ENCODE measurements around the gene CPXM2. TPM values are rescaled to one million over a fixed set of nuclear protein-coding genes. Genes with fewer than 3 reads are reported as not detected.

CPXM2 gene
- polyA plus RNA-seq, 1 donor (not counting 4 experiments of a cell fraction or from before 2014, with no cell fraction given): 0.03 TPM

GRCh38 chr10:123897146-123897545 lies 5.5 kb upstream of the CPXM2 start:
- peak; percentile 25 to 60 (median 36) for TF ChIP-seq CTCF (optimal IDR thresholded peaks at IDR 0.05 in 1 of 3, IDR thresholded peaks at IDR 0.05 in 1 of 3, conservative IDR thresholded peaks at IDR 0.05 in 1 of 3; ENCODE audit: extremely low read depth in 1 of 3, insufficient read depth in 2 of 3, low read length in 3 of 3)
- no peak for TF ChIP-seq EZH2 (IDR thresholded peaks at IDR 0.05; ENCODE audit: low read length)
- no peak overlapping the region for H3K4me2 ChIP-seq (ENCODE audit: control insufficient read depth, extremely low read depth, insufficient read depth, low read depth, low read length)
- no peaks in the 10 kb centered on the region for H4K20me1 ChIP-seq (ENCODE audit: control insufficient read depth, extremely low read depth, insufficient read depth, low read length)
- DNase-seq (ENCODE audit: low read depth, low spot score) (no peak), FAIRE-seq (no peak)
- no peaks in the 10 kb centered on the region for H3K4me1 ChIP-seq (ENCODE audit: control insufficient read depth, extremely low read depth, insufficient read depth, low read length)
- H3K9me3 ChIP-seq (ENCODE audit: control insufficient read depth, low read depth, low read length): no peaks in the 10 kb centered on the region
- no peaks in the 10 kb centered on the region for H3K36me3 ChIP-seq (ENCODE audit: control insufficient read depth in 2 of 2, extremely low read depth in 1 of 2, insufficient read depth in 2 of 2, low read length in 2 of 2)
- no peaks in the 10 kb centered on the region for H3K9me1 ChIP-seq (ENCODE audit: control insufficient read depth, extremely low read depth, insufficient read depth, low read length)
- H3K27ac ChIP-seq (ENCODE audit: control insufficient read depth, insufficient read depth, low read length): no peak overlapping the region
- H3K79me2 ChIP-seq (ENCODE audit: control insufficient read depth, insufficient read depth, low read length): no peaks in the 10 kb centered on the region
- H3K4me3 ChIP-seq (ENCODE audit: control insufficient read depth in 2 of 3, extremely low read depth in 1 of 3, insufficient read depth in 2 of 3, low read depth in 1 of 3, low read length in 3 of 3): no peak overlapping the region
- dilution Hi-C loops (cut with MboI; ENCODE audit: extremely low pct_ligation_motif_present, low sequenced_read_pairs): no loop called here
- H2AFZ ChIP-seq (ENCODE audit: control insufficient read depth, low read length): no peak overlapping the region
- H3K27me3 ChIP-seq (ENCODE audit: control insufficient read depth, extremely low read depth, insufficient read depth, low read length): no peaks in the 10 kb centered on the region
- H3K9ac ChIP-seq (ENCODE audit: control insufficient read depth, extremely low read depth, insufficient read depth, low read length): no peak overlapping the region

GRCh38 chr10:123896246-123896927 lies 4.8 kb upstream of the CPXM2 start:
- Histone ChIP-seq H3K27ac (ENCODE audit: control insufficient read depth, insufficient read depth, low read length) (no peak overlapping the region), H3K9ac (ENCODE audit: control insufficient read depth, extremely low read depth, insufficient read depth, low read length) (no peak overlapping the region), H3K4me3 (ENCODE audit: control insufficient read depth in 2 of 3, extremely low read depth in 1 of 3, insufficient read depth in 2 of 3, low read depth in 1 of 3, low read length in 3 of 3) (no peak overlapping the region), H3K9me3 (ENCODE audit: control insufficient read depth, low read depth, low read length) (no peaks in the 10 kb centered on the region), H3K9me1 (ENCODE audit: control insufficient read depth, extremely low read depth, insufficient read depth, low read length) (no peaks in the 10 kb centered on the region), H3K79me2 (ENCODE audit: control insufficient read depth, insufficient read depth, low read length) (no peaks in the 10 kb centered on the region), H3K4me1 (ENCODE audit: control insufficient read depth, extremely low read depth, insufficient read depth, low read length) (no peaks in the 10 kb centered on the region), H3K36me3 (ENCODE audit: control insufficient read depth in 2 of 2, extremely low read depth in 1 of 2, insufficient read depth in 2 of 2, low read length in 2 of 2) (no peaks in the 10 kb centered on the region), H2AFZ (ENCODE audit: control insufficient read depth, low read length) (no peak overlapping the region), H4K20me1 (ENCODE audit: control insufficient read depth, extremely low read depth, insufficient read depth, low read length) (no peaks in the 10 kb centered on the region), H3K27me3 (ENCODE audit: control insufficient read depth, extremely low read depth, insufficient read depth, low read length) (no peaks in the 10 kb centered on the region), H3K4me2 (ENCODE audit: control insufficient read depth, extremely low read depth, insufficient read depth, low read depth, low read length) (no peak overlapping the region)
- dilution Hi-C loops (cut with MboI; ENCODE audit: extremely low pct_ligation_motif_present, low sequenced_read_pairs): no loop called here
- DNase-seq (ENCODE audit: low read depth, low spot score) (no peak), FAIRE-seq (no peak)
- no peak for TF ChIP-seq CTCF (optimal IDR thresholded peaks at IDR 0.05 in 1 of 3, IDR thresholded peaks at IDR 0.05 in 1 of 3, conservative IDR thresholded peaks at IDR 0.05 in 1 of 3; ENCODE audit: extremely low read depth in 1 of 3, insufficient read depth in 2 of 3, low read length in 3 of 3)
- TF ChIP-seq EZH2 (IDR thresholded peaks at IDR 0.05; ENCODE audit: low read length): no peak
